Neutrophil (primary cell): ENCODE data around the gene SLFN11.
"Not testable (repeated sequence)": the region's sequence is repeated elsewhere in the genome, so short reads cannot be mapped to it uniquely, and the experiment has no call there.

Experiments
- H3K27ac ChIP-seq: fragments of 200-600 bp; sonication (generic); 2 replicates; pipeline ENCODE4 v1.5.1; 2016; ENCODE audit warnings: mild to moderate bottlenecking, moderate library complexity
- H3K27me3 ChIP-seq: fragments of 200-600 bp; sonication (generic); 2 replicates; pipeline ENCODE4 v1.6.0; 2016; ENCODE audit warnings: mild to moderate bottlenecking
- H3K36me3 ChIP-seq: fragments of 200-600 bp; sonication (generic); 2 replicates; pipeline ENCODE4 v1.5.1; 2017
- H3K4me1 ChIP-seq, 2 experiments: fragments of 200-600 bp in 1 of 2; sonication (generic) in 1 of 2; 1 replicate in 1 of 2; 2 replicates in 1 of 2; pipeline versions ENCODE4 v1.5.1 to v1.6.1; 2013 to 2016; ENCODE audit warnings: low read depth in 1 of 2, low read length in 1 of 2, mild to moderate bottlenecking in 1 of 2, moderate library complexity in 1 of 2; ENCODE audit not compliant: control insufficient read depth in 1 of 2, insufficient read depth in 1 of 2
- H3K4me3 ChIP-seq, 2 experiments: fragments of 200-600 bp in 1 of 2; sonication (generic) in 1 of 2; 1 replicate in 1 of 2; 2 replicates in 1 of 2; pipeline ENCODE4 v1.5.1; 2013 to 2016; ENCODE audit warnings: low read depth in 1 of 2, low read length in 1 of 2, mild to moderate bottlenecking in 1 of 2, moderate library complexity in 1 of 2
- H3K9me3 ChIP-seq: fragments of 200-600 bp; sonication (generic); 2 replicates; pipeline ENCODE4 v1.5.1; 2016
- CTCF ChIP-seq: fragments of 200-600 bp; sonication (generic); IDR thresholded peaks from 2 replicates; pipeline ENCODE4 v1.5.1; 2016; ENCODE audit warnings: antibody characterized with exemption

Gene SLFN11

GRCh38 chr17:35404360-35404759 is 30.9 kb upstream of the SLFN11 start:
- Histone ChIP-seq H3K27me3 (no peaks in the 10 kb centered on the region), H3K4me3 (no peak overlapping the region), H3K36me3 (no peaks in the 10 kb centered on the region), H3K9me3 (no peaks in the 10 kb centered on the region), H3K27ac (no peak overlapping the region), H3K4me1 (no peaks in the 10 kb centered on the region)
- TF ChIP-seq CTCF, result no peak

GRCh38 chr17:35393783-35394182 is 20.4 kb upstream of the SLFN11 start:
- not testable (repeated sequence) for H3K4me3 ChIP-seq, H3K27me3 ChIP-seq, H3K27ac ChIP-seq, H3K36me3 ChIP-seq, H3K9me3 ChIP-seq
- peaks cover 17% of the 10 kb centered on the region in 2 experiments for H3K4me1 ChIP-seq

- H3K36me3 ChIP-seq, result no peaks in the 10 kb centered on the region
- no peak overlapping the region for H3K4me3 ChIP-seq
- peak overlapping the region; percentile 54 for H3K27ac ChIP-seq
- no peak for TF ChIP-seq CTCF
- H3K4me1 ChIP-seq, result peaks cover 17% of the 10 kb centered on the region in 2 experiments
- H3K27me3 ChIP-seq, result no peaks in the 10 kb centered on the region
- no peaks in the 10 kb centered on the region for H3K9me3 ChIP-seq
Observed at GRCh38 chr17:35390663-35391062, 17.2 kb upstream of the SLFN11 start.

- no peaks in the 10 kb centered on the region for H3K9me3 ChIP-seq
- H3K27ac ChIP-seq, result peak overlapping the region; percentile 54
- H3K4me3 ChIP-seq, result no peak overlapping the region
- H3K27me3 ChIP-seq, result no peaks in the 10 kb centered on the region
- H3K4me1 ChIP-seq, result peaks cover 17% of the 10 kb centered on the region in 2 experiments
- no peak for TF ChIP-seq CTCF
- no peaks in the 10 kb centered on the region for H3K36me3 ChIP-seq
Observed at GRCh38 chr17:35390156-35390555, 16.7 kb upstream of the SLFN11 start.

GRCh38 chr17:35387496-35387895 is 14.1 kb upstream of the SLFN11 start:
- TF ChIP-seq CTCF, result no peak
- H3K27me3 ChIP-seq, result no peaks in the 10 kb centered on the region
- H3K36me3 ChIP-seq, result no peaks in the 10 kb centered on the region
- no peak overlapping the region for H3K27ac ChIP-seq
- peaks cover 17% of the 10 kb centered on the region in 2 experiments for H3K4me1 ChIP-seq
- no peaks in the 10 kb centered on the region for H3K9me3 ChIP-seq
- no peak overlapping the region for H3K4me3 ChIP-seq

GRCh38 chr17:35377706-35378105 is 4.3 kb upstream of the SLFN11 start:
- no peaks in the 10 kb centered on the region for H3K9me3 ChIP-seq
- H3K27me3 ChIP-seq, result no peaks in the 10 kb centered on the region
- H3K27ac ChIP-seq, result no peak overlapping the region
- peaks cover 12 to 19% of the 10 kb centered on the region in 2 experiments for H3K4me1 ChIP-seq
- no peak for TF ChIP-seq CTCF
- no peaks in the 10 kb centered on the region for H3K36me3 ChIP-seq
- H3K4me3 ChIP-seq, result no peak overlapping the region
